H54 (cell line): ENCODE data around the gene SORBS2.
A peak's percentile ranks its signal among the peaks of the same experiment; 100 is the strongest.

Experiments used
- DNase-seq: peaks from one replicate; pipeline ENCODE4 v3.0.0; 2011; ENCODE audit warnings: low spot score, mixed read lengths; ENCODE audit not compliant: insufficient read length
- FAIRE-seq: peaks from 3 replicates; lab custom pipeline; 2011; peaks lifted over from hg19 to GRCh38; lab: Jason Lieb, UNC
- POLR2A ChIP-seq: IDR thresholded peaks from 2 replicates; pipeline ENCODE4 v1.6.1; 2011; ENCODE audit warnings: low read depth, mild to moderate bottlenecking, low read length

SORBS2 gene

GRCh38 chr4:185805262-185805802 is 6.7 kb downstream of the SORBS2 start:
- no peak for TF ChIP-seq POLR2A
- FAIRE-seq (no peak), DNase-seq (no peak)

GRCh38 chr4:185803022-185803421 is 9.0 kb downstream of the SORBS2 start:
- TF ChIP-seq POLR2A = no peak
- DNase-seq (no peak), FAIRE-seq (no peak)

GRCh38 chr4:185801471-185801870 is 10.5 kb downstream of the SORBS2 start:
- no peak for TF ChIP-seq POLR2A
- FAIRE-seq = no peak
- no peak for DNase-seq

GRCh38 chr4:185800266-185800945 is 11.6 kb downstream of the SORBS2 start:
- FAIRE-seq (no peak), DNase-seq (no peak)
- no peak for TF ChIP-seq POLR2A

- no peak for TF ChIP-seq POLR2A
- FAIRE-seq = no peak
- no peak for DNase-seq
These were observed 12.6 kb downstream of the SORBS2 start for GRCh38 chr4:185799442-185799841.

- DNase-seq (no peak), FAIRE-seq (no peak)
- TF ChIP-seq POLR2A = no peak
These were observed 14.2 kb downstream of the SORBS2 start for GRCh38 chr4:185797596-185798338.

GRCh38 chr4:185797018-185797417 is 15.0 kb downstream of the SORBS2 start:
- no peak for DNase-seq
- FAIRE-seq = no peak
- no peak for TF ChIP-seq POLR2A

- no peak for TF ChIP-seq POLR2A
- FAIRE-seq (no peak), DNase-seq (no peak)
These were observed 15.8 kb downstream of the SORBS2 start for GRCh38 chr4:185796176-185796575.

- FAIRE-seq = no peak
- no peak for DNase-seq
- no peak for TF ChIP-seq POLR2A
These were observed 17.4 kb downstream of the SORBS2 start for GRCh38 chr4:185794637-185795036.

- DNase-seq (no peak), FAIRE-seq (no peak)
- TF ChIP-seq POLR2A = no peak
These were observed 18.3 kb downstream of the SORBS2 start for GRCh38 chr4:185793716-185794115.

GRCh38 chr4:185793116-185793485 is 18.9 kb downstream of the SORBS2 start:
- no peak for TF ChIP-seq POLR2A
- no peak for FAIRE-seq
- DNase-seq = no peak

GRCh38 chr4:185792384-185793115 is 19.4 kb downstream of the SORBS2 start:
- DNase-seq (peak; percentile 19), FAIRE-seq (no peak)
- TF ChIP-seq POLR2A = no peak

GRCh38 chr4:185787926-185788679 is 23.9 kb downstream of the SORBS2 start:
- no peak for FAIRE-seq
- no peak for DNase-seq
- no peak for TF ChIP-seq POLR2A
